Chondrocyte (in vitro differentiated cells): ENCODE results near the gene FRMD4A. TPM values are rescaled to one million over a fixed set of nuclear protein-coding genes. Genes with fewer than 3 reads are reported as not detected.

Experiments
- DNase-seq: peaks from one replicate; pipeline ENCODE4 v3.0.0; 2021; ENCODE audit warnings: mixed read lengths, low spot score
- H3K27ac Mint-ChIP-seq: one replicate; pipeline ENCODE4 v1.8.0; 2021; ENCODE audit warnings: mild to moderate bottlenecking, moderate library complexity, mixed read lengths; ENCODE audit not compliant: unreplicated experiment
- H3K27me3 Mint-ChIP-seq: 2 replicates; pipeline ENCODE4 v1.8.0; 2021; ENCODE audit warnings: low read depth, mixed read lengths
- H3K36me3 Mint-ChIP-seq: 2 replicates; pipeline ENCODE4 v1.8.0; 2021; ENCODE audit warnings: low read depth, mixed read lengths
- H3K4me1 Mint-ChIP-seq: 2 replicates; pipeline ENCODE4 v1.8.0; 2021; ENCODE audit warnings: low read depth, mild to moderate bottlenecking, mixed read lengths
- H3K4me3 Mint-ChIP-seq: one replicate; pipeline ENCODE4 v1.8.0; 2021; ENCODE audit warnings: mild to moderate bottlenecking, moderate library complexity, mixed read lengths; ENCODE audit not compliant: unreplicated experiment
- H3K9me3 Mint-ChIP-seq: 2 replicates; pipeline ENCODE4 v1.8.0; 2021; ENCODE audit warnings: low read depth, mixed read lengths
- CTCF ChIP-seq: fragments of 200-600 bp; sonication (generic); IDR thresholded peaks from 2 replicates; pipeline ENCODE4 v1.5.0; 2021; ENCODE audit warnings: antibody characterized with exemption, mild to moderate bottlenecking, moderate library complexity
- total RNA-seq: library from RNA; stranded (reverse); gene quantifications from 3 replicates; pipeline ENCODE4 v1.2.1, GENCODE V29; 2021

The FRMD4A gene
- total RNA-seq, 1 donor from 2014 or later: 129 TPM

- no peaks in the 10 kb centered on the region for H3K36me3 Mint-ChIP-seq
- H3K27ac Mint-ChIP-seq: no peak overlapping the region
- H3K4me3 Mint-ChIP-seq: no peak overlapping the region
- peaks cover 35% of the 10 kb centered on the region for H3K4me1 Mint-ChIP-seq
- no peak for TF ChIP-seq CTCF
- no peaks in the 10 kb centered on the region for H3K27me3 Mint-ChIP-seq
- no peak for DNase-seq
- H3K9me3 Mint-ChIP-seq: no peaks in the 10 kb centered on the region
Measured at GRCh38 chr10:14332903-14333302, 2.2 kb upstream of the FRMD4A start.

GRCh38 chr10:14329746-14330173, 964 bp downstream of the FRMD4A start:
- Mint-ChIP-seq H3K27me3 (no peaks in the 10 kb centered on the region), H3K27ac (no peak overlapping the region), H3K4me3 (no peak overlapping the region), H3K9me3 (peaks cover 5% of the 10 kb centered on the region), H3K4me1 (peaks cover 35% of the 10 kb centered on the region), H3K36me3 (no peaks in the 10 kb centered on the region)
- no peak for TF ChIP-seq CTCF
- no peak for DNase-seq

GRCh38 chr10:14328881-14329672, 1.6 kb downstream of the FRMD4A start:
- Mint-ChIP-seq H3K9me3 (peaks cover 5% of the 10 kb centered on the region), H3K36me3 (no peaks in the 10 kb centered on the region), H3K4me3 (no peak overlapping the region), H3K27ac (no peak overlapping the region), H3K4me1 (peaks cover 34% of the 10 kb centered on the region), H3K27me3 (no peaks in the 10 kb centered on the region)
- no peak for DNase-seq
- no peak for TF ChIP-seq CTCF

- Mint-ChIP-seq H3K4me1 (peaks cover 18% of the 10 kb centered on the region), H3K27ac (no peak overlapping the region), H3K36me3 (no peaks in the 10 kb centered on the region), H3K27me3 (no peaks in the 10 kb centered on the region), H3K9me3 (peaks cover 5% of the 10 kb centered on the region), H3K4me3 (no peak overlapping the region)
- no peak for DNase-seq
- no peak for TF ChIP-seq CTCF
Measured at GRCh38 chr10:14327527-14327926, 3.2 kb downstream of the FRMD4A start.

- Mint-ChIP-seq H3K27ac (no peak overlapping the region), H3K9me3 (peaks cover 5% of the 10 kb centered on the region), H3K27me3 (no peaks in the 10 kb centered on the region), H3K36me3 (no peaks in the 10 kb centered on the region), H3K4me1 (peaks cover 16% of the 10 kb centered on the region), H3K4me3 (no peak overlapping the region)
- no peak for TF ChIP-seq CTCF
- no peak for DNase-seq
Measured at GRCh38 chr10:14326581-14326980, 4.1 kb downstream of the FRMD4A start.
